ENCODE results near the gene CELF2. TPM values are rescaled to one million over a fixed set of nuclear protein-coding genes. Genes with fewer than 3 reads are reported as not detected.

CELF2 gene
- total RNA-seq, 1 donor from 2014 or later, result 27.5 TPM

DNA sequence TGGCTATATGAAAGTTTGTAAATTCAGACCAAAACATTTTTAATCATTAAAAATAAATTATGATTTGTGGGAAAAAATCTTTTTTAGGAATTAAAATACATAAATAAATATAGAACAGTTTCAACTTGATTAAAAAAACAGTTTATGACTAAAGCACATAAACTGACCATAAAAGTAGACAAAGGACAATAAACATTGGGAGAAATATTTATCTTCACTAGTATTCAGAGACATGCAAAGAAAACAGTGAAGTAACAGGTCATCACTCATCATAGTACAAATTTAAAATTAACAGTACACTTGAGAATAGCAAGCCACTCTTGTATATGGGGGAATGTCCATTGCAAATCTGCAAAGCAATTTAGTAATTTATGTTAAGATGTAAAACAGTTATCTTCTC lies 28.0 kb upstream of the CELF2 start:
- H3K27ac Mint-ChIP-seq (ENCODE audit: unreplicated experiment), result no peak overlapping the region
- H3K36me3 Mint-ChIP-seq (ENCODE audit: low read depth, unreplicated experiment), result peaks cover 6% of the 10 kb centered on the region
- H3K4me1 Mint-ChIP-seq (ENCODE audit: unreplicated experiment), result no peaks in the 10 kb centered on the region
- H3K27me3 Mint-ChIP-seq (ENCODE audit: unreplicated experiment), result peaks cover 1% of the 10 kb centered on the region
- peaks cover 5% of the 10 kb centered on the region for H3K9me3 Mint-ChIP-seq (ENCODE audit: unreplicated experiment)
- TF ChIP-seq, protein P1, sequence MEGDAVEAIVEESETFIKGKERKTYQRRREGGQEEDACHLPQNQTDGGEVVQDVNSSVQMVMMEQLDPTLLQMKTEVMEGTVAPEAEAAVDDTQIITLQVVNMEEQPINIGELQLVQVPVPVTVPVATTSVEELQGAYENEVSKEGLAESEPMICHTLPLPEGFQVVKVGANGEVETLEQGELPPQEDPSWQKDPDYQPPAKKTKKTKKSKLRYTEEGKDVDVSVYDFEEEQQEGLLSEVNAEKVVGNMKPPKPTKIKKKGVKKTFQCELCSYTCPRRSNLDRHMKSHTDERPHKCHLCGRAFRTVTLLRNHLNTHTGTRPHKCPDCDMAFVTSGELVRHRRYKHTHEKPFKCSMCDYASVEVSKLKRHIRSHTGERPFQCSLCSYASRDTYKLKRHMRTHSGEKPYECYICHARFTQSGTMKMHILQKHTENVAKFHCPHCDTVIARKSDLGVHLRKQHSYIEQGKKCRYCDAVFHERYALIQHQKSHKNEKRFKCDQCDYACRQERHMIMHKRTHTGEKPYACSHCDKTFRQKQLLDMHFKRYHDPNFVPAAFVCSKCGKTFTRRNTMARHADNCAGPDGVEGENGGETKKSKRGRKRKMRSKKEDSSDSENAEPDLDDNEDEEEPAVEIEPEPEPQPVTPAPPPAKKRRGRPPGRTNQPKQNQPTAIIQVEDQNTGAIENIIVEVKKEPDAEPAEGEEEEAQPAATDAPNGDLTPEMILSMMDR (IDR thresholded peaks at IDR 0.05; ENCODE audit: unreplicated experiment), result no peak
- no peak overlapping the region for H3K4me3 Mint-ChIP-seq (ENCODE audit: unreplicated experiment)
- DNase-seq (ENCODE audit: low spot score), result no peak

GRCh38 chr10:10991144-10991543 lies 26.5 kb upstream of the CELF2 start:
- no peak overlapping the region for H3K27ac Mint-ChIP-seq (ENCODE audit: unreplicated experiment)
- no peak for DNase-seq (ENCODE audit: low spot score)
- peaks cover 6% of the 10 kb centered on the region for H3K36me3 Mint-ChIP-seq (ENCODE audit: low read depth, unreplicated experiment)
- H3K9me3 Mint-ChIP-seq (ENCODE audit: unreplicated experiment), result peaks cover 5% of the 10 kb centered on the region
- no peaks in the 10 kb centered on the region for H3K4me1 Mint-ChIP-seq (ENCODE audit: unreplicated experiment)
- TF ChIP-seq, protein P1 (IDR thresholded peaks at IDR 0.05; ENCODE audit: unreplicated experiment), result no peak
- no peaks in the 10 kb centered on the region for H3K27me3 Mint-ChIP-seq (ENCODE audit: unreplicated experiment)
- H3K4me3 Mint-ChIP-seq (ENCODE audit: unreplicated experiment), result no peak overlapping the region

DNA sequence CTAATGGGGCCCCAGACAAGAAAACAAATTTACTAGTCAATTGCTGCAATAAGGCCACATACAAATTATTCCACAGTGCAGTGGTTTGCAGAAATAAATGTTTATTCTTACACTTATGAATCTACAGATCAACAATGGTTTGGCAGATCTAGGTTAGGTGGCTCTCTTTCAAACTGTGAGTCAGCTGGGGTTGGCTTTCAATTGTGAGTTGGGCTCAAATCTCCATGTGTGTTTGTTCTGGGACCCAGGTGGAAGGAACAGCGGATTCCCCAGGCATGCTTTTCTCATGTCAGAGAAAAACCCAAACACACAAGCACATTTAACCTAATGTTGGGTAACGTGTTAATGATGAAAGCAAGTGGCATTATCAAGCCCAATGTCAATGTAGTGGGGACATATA lies 25.6 kb upstream of the CELF2 start:
- Mint-ChIP-seq H3K9me3 (ENCODE audit: unreplicated experiment) (peaks cover 5% of the 10 kb centered on the region), H3K4me1 (ENCODE audit: unreplicated experiment) (no peaks in the 10 kb centered on the region), H3K27me3 (ENCODE audit: unreplicated experiment) (no peaks in the 10 kb centered on the region), H3K36me3 (ENCODE audit: low read depth, unreplicated experiment) (peaks cover 6% of the 10 kb centered on the region), H3K4me3 (ENCODE audit: unreplicated experiment) (no peak overlapping the region), H3K27ac (ENCODE audit: unreplicated experiment) (no peak overlapping the region)
- no peak for DNase-seq (ENCODE audit: low spot score)
- TF ChIP-seq, protein P1 (IDR thresholded peaks at IDR 0.05; ENCODE audit: unreplicated experiment), result no peak

- no peaks in the 10 kb centered on the region for H3K27me3 Mint-ChIP-seq (ENCODE audit: unreplicated experiment)
- H3K27ac Mint-ChIP-seq (ENCODE audit: unreplicated experiment), result no peak overlapping the region
- peaks cover 5% of the 10 kb centered on the region for H3K9me3 Mint-ChIP-seq (ENCODE audit: unreplicated experiment)
- H3K4me3 Mint-ChIP-seq (ENCODE audit: unreplicated experiment), result no peak overlapping the region
- TF ChIP-seq, protein P1 (IDR thresholded peaks at IDR 0.05; ENCODE audit: unreplicated experiment), result no peak
- H3K4me1 Mint-ChIP-seq (ENCODE audit: unreplicated experiment), result no peaks in the 10 kb centered on the region
- DNase-seq (ENCODE audit: low spot score), result no peak
- H3K36me3 Mint-ChIP-seq (ENCODE audit: low read depth, unreplicated experiment), result peaks cover 6% of the 10 kb centered on the region
These were observed 24.5 kb upstream of the CELF2 start for GRCh38 chr10:10992961-10993714.

DNA sequence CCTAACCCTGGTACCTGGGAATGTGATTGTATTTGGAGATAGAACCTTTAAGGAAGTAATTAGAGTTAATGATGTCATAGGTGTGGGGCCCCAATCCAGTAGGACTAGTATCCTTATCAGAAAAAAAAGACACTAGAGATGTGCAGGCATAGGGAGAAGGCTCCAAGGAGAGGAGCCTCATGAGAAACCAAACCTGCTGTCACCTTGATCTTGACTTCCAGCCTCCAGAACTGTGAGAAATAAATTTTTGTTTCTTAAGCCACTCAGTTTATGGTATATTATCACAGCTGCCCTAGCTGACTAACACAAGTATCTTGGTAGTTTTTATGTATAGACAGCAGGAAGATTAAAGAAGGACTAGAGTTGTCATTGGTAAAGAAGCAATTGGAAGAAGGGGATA lies 23.9 kb upstream of the CELF2 start:
- no peaks in the 10 kb centered on the region for H3K4me1 Mint-ChIP-seq (ENCODE audit: unreplicated experiment)
- H3K9me3 Mint-ChIP-seq (ENCODE audit: unreplicated experiment), result peaks cover 5% of the 10 kb centered on the region
- DNase-seq (ENCODE audit: low spot score), result no peak
- no peak overlapping the region for H3K27ac Mint-ChIP-seq (ENCODE audit: unreplicated experiment)
- H3K27me3 Mint-ChIP-seq (ENCODE audit: unreplicated experiment), result no peaks in the 10 kb centered on the region
- peaks cover 6% of the 10 kb centered on the region for H3K36me3 Mint-ChIP-seq (ENCODE audit: low read depth, unreplicated experiment)
- TF ChIP-seq, protein P1 (IDR thresholded peaks at IDR 0.05; ENCODE audit: unreplicated experiment), result no peak
- no peak overlapping the region for H3K4me3 Mint-ChIP-seq (ENCODE audit: unreplicated experiment)
